C4-2B (cell line): Measurements from ENCODE around the gene TTC22.

Experiments used
- ZFX ChIP-seq: fragments of 450-650 bp; IDR thresholded peaks from 2 replicates; pipeline ENCODE4 v1.6.1; 2017
- TF ChIP-seq, protein P1 (sequence below): fragments of 450-650 bp; conservative IDR thresholded peaks from 2 replicates; pipeline ENCODE4 v1.5.1; 2017; ENCODE audit warnings: mild to moderate bottlenecking

DNA sequence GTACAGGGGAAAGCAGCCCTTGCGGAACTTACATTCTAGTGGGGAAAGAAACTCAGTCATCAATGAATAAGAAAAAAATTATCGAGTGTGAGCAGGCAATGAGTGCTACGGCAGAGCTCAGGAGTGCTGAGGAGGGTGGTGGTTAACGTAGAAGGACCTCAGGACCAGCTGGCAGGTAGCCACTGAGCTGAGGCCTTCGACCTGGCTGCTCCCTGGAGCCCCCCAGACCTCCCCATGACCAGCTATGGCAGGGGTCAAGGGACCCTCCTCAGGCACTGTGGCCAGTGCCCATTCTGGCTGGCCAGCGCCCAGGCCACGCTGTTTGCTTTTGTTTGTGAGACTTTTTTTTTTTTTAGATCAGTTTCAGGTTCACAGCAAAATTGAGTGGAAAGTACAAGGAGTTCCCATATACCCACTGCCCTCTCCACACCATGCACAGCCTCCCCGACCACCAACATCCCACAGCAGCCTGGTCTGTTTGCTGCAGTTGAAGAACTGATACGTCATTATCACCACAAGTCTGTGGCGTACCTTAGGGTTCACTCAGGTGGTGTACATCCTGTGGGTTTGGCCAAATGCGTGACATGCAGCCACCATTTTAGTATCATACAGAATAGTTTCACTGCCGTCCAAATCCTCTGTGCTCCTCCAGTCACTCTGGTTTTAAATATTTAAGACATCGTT is 11.8 kb upstream of the TTC22 start:
- TF ChIP-seq, protein P1, sequence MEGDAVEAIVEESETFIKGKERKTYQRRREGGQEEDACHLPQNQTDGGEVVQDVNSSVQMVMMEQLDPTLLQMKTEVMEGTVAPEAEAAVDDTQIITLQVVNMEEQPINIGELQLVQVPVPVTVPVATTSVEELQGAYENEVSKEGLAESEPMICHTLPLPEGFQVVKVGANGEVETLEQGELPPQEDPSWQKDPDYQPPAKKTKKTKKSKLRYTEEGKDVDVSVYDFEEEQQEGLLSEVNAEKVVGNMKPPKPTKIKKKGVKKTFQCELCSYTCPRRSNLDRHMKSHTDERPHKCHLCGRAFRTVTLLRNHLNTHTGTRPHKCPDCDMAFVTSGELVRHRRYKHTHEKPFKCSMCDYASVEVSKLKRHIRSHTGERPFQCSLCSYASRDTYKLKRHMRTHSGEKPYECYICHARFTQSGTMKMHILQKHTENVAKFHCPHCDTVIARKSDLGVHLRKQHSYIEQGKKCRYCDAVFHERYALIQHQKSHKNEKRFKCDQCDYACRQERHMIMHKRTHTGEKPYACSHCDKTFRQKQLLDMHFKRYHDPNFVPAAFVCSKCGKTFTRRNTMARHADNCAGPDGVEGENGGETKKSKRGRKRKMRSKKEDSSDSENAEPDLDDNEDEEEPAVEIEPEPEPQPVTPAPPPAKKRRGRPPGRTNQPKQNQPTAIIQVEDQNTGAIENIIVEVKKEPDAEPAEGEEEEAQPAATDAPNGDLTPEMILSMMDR = no peak
- TF ChIP-seq ZFX = no peak
